Glutamatergic neuron (in vitro differentiated cells): ENCODE results near the gene PSKH1. TPM values are rescaled to one million over a fixed set of nuclear protein-coding genes. Genes with fewer than 3 reads are reported as not detected.

Experiments used
- DNase-seq: peaks from one replicate; pipeline ENCODE4 v3.0.0; 2022
- H3K27ac Mint-ChIP-seq: one replicate; pipeline ENCODE4 v1.8.0; 2020; ENCODE audit warnings: mild to moderate bottlenecking, mixed read lengths, inconsistent platforms; ENCODE audit not compliant: unreplicated experiment
- H3K27me3 Mint-ChIP-seq: one replicate; pipeline ENCODE4 v1.8.0; 2020; ENCODE audit warnings: mild to moderate bottlenecking, moderate library complexity, mixed read lengths, inconsistent platforms; ENCODE audit not compliant: unreplicated experiment
- H3K36me3 Mint-ChIP-seq: one replicate; pipeline ENCODE4 v1.8.0; 2020; ENCODE audit warnings: mild to moderate bottlenecking, mixed read lengths, inconsistent platforms; ENCODE audit not compliant: unreplicated experiment
- H3K4me1 Mint-ChIP-seq: one replicate; pipeline ENCODE4 v1.8.0; 2020; ENCODE audit warnings: mild to moderate bottlenecking, low read depth, mixed read lengths, inconsistent platforms; ENCODE audit not compliant: unreplicated experiment
- H3K4me3 Mint-ChIP-seq: one replicate; pipeline ENCODE4 v1.8.0; 2020; ENCODE audit warnings: mild to moderate bottlenecking, mixed read lengths, inconsistent platforms; ENCODE audit not compliant: unreplicated experiment
- H3K9me3 Mint-ChIP-seq: one replicate; pipeline ENCODE4 v1.8.0; 2020; ENCODE audit warnings: mild to moderate bottlenecking, moderate library complexity, mixed read lengths, inconsistent platforms; ENCODE audit not compliant: unreplicated experiment
- CTCF ChIP-seq: fragments of 200-600 bp; sonication (generic); IDR thresholded peaks from one replicate; pipeline ENCODE4 v1.5.0; 2021; ENCODE audit not compliant: partially characterized antibody, unreplicated experiment
- total RNA-seq: library from RNA; stranded (reverse); fragmentation: NEBNext Ultra II Directional; extraction: Animal tissue kit (Norgen Biotek cat#: 25700); gene quantifications from one replicate; pipeline ENCODE4 v1.2.1, GENCODE V29; 2021; ENCODE audit not compliant: unreplicated experiment

PSKH1 gene
- total RNA-seq, 1 donor from 2014 or later, result 27.9 TPM

GRCh38 chr16:67933805-67934204 lies 40.8 kb downstream of the PSKH1 start:
- DNase-seq, result no peak
- Mint-ChIP-seq H3K27ac (peak overlapping the region; percentile 38), H3K4me3 (peak overlapping the region; percentile 5), H3K36me3 (no peaks in the 10 kb centered on the region), H3K9me3 (peaks cover 15% of the 10 kb centered on the region), H3K4me1 (peaks cover 13% of the 10 kb centered on the region), H3K27me3 (peaks cover 16% of the 10 kb centered on the region)
- TF ChIP-seq CTCF, result no peak

DNA sequence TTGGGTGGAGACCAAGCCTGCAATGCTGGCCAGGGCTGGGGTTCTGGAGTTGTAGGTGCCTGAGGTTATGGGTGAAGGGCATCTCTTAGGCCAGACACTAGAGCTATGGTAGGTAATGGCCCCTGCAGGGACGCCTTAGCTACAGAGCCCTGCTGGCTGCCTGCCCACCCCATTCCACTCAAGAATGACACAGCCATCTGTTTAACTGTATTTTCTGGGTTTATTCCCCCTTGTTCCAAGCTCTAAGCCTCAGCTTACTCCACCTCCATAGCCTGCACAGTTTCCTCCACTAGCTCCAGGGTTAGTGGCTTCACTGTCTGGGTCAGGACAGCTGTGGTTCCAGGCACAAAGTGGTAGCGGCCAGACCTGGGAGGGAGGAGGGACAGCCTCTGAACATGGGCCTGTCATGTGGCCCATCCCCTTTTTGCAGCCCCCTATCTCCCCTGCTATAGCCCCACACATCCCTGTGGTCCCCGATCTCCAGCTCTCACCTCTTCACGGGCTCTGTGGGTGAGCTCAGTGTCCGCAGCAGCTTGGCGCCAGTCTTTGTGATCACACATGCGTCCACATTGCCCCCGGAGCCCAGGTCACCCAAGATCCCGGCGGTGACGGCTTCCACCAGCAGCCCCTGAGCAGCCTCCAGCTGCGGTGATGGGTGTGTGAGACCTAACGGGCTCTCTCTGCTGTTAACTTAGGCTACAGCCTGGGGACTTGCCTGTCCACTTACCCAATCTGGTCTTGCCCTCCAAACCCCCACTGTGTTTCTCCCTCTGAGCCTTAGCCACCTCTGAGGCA lies 41.4 kb downstream of the PSKH1 start:
- no peak for DNase-seq
- Mint-ChIP-seq H3K4me3 (peak overlapping the region; percentile 100), H3K27me3 (peaks cover 16% of the 10 kb centered on the region), H3K9me3 (peaks cover 15% of the 10 kb centered on the region), H3K36me3 (no peaks in the 10 kb centered on the region), H3K4me1 (peaks cover 13% of the 10 kb centered on the region), H3K27ac (peak overlapping the region; percentile 62)
- no peak for TF ChIP-seq CTCF

DNA sequence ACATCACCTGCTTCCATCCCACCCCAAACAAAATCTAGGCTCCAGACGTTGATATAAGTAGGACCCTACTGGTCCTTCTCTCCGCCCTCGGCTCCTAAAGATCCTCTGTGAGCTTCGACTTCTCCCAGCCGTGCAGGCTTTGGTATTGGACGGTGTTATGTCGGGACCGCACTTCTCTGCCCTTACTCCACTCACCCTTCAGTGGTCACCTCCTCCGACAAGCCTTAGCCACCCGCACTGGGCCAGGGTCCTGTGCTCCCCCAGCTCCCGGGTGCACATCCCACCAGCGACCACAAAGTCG lies 42.0 kb downstream of the PSKH1 start:
- H3K27ac Mint-ChIP-seq, result peak overlapping the region; percentile 62
- H3K27me3 Mint-ChIP-seq, result peaks cover 16% of the 10 kb centered on the region
- peaks cover 15% of the 10 kb centered on the region for H3K9me3 Mint-ChIP-seq
- DNase-seq, result no peak
- TF ChIP-seq CTCF, result no peak
- peaks cover 13% of the 10 kb centered on the region for H3K4me1 Mint-ChIP-seq
- H3K36me3 Mint-ChIP-seq, result no peaks in the 10 kb centered on the region
- H3K4me3 Mint-ChIP-seq, result peak overlapping the region; percentile 100

- peak; percentile 89 for DNase-seq
- H3K9me3 Mint-ChIP-seq, result peaks cover 15% of the 10 kb centered on the region
- H3K4me3 Mint-ChIP-seq, result peak overlapping the region; percentile 100
- peak overlapping the region; percentile 97 for H3K27ac Mint-ChIP-seq
- no peaks in the 10 kb centered on the region for H3K36me3 Mint-ChIP-seq
- no peak for TF ChIP-seq CTCF
- peaks cover 16% of the 10 kb centered on the region for H3K27me3 Mint-ChIP-seq
- H3K4me1 Mint-ChIP-seq, result peaks cover 13% of the 10 kb centered on the region
Measured at GRCh38 chr16:67935402-67936123, 42.5 kb downstream of the PSKH1 start.
